ENCODE measurements around the gene PTPRT.

DNA sequence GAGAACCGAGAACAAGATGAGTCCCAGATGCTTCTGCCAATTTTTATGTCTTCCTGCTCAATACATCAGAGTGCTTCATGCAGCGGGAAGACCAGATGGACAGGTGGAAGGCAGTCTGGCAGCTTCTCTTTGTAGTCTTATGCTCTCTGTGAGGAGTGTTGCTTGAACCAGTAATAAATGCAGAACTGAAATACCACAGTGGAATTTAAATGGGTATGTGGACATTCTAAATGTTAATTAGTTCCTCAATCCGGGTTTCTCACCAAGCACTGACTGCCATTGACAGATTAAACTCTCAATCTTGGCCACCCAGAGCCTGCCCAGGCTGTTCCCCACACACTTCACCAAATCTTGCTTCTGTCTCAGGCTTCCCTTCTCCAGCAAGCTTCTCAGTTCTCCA, 876.0 kb downstream of the PTPRT start:
- no peak for TF ChIP-seq JUND (IDR thresholded peaks at IDR 0.05)
- TF ChIP-seq, protein P1, sequence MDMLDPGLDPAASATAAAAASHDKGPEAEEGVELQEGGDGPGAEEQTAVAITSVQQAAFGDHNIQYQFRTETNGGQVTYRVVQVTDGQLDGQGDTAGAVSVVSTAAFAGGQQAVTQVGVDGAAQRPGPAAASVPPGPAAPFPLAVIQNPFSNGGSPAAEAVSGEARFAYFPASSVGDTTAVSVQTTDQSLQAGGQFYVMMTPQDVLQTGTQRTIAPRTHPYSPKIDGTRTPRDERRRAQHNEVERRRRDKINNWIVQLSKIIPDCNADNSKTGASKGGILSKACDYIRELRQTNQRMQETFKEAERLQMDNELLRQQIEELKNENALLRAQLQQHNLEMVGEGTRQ (IDR thresholded peaks at IDR 0.05; ENCODE audit: borderline replicate concordance, low read depth, low read length) = no peak
- TF ChIP-seq, protein P2, sequence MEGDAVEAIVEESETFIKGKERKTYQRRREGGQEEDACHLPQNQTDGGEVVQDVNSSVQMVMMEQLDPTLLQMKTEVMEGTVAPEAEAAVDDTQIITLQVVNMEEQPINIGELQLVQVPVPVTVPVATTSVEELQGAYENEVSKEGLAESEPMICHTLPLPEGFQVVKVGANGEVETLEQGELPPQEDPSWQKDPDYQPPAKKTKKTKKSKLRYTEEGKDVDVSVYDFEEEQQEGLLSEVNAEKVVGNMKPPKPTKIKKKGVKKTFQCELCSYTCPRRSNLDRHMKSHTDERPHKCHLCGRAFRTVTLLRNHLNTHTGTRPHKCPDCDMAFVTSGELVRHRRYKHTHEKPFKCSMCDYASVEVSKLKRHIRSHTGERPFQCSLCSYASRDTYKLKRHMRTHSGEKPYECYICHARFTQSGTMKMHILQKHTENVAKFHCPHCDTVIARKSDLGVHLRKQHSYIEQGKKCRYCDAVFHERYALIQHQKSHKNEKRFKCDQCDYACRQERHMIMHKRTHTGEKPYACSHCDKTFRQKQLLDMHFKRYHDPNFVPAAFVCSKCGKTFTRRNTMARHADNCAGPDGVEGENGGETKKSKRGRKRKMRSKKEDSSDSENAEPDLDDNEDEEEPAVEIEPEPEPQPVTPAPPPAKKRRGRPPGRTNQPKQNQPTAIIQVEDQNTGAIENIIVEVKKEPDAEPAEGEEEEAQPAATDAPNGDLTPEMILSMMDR (IDR thresholded peaks at IDR 0.05) = no peak
- TF ChIP-seq, protein P3, sequence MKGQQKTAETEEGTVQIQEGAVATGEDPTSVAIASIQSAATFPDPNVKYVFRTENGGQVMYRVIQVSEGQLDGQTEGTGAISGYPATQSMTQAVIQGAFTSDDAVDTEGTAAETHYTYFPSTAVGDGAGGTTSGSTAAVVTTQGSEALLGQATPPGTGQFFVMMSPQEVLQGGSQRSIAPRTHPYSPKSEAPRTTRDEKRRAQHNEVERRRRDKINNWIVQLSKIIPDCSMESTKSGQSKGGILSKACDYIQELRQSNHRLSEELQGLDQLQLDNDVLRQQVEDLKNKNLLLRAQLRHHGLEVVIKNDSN (IDR thresholded peaks at IDR 0.05; ENCODE audit: borderline replicate concordance, low read depth) = no peak
- no peak for TF ChIP-seq POLR2AphosphoS5 (IDR thresholded peaks at IDR 0.05; ENCODE audit: low read depth, low read length)
- no peak for TF ChIP-seq FOXM1 (IDR thresholded peaks at IDR 0.05; ENCODE audit: low read depth)
- TF ChIP-seq MXI1 (IDR thresholded peaks at IDR 0.05; ENCODE audit: low read depth, low read length) = no peak
- TF ChIP-seq SMC3 (IDR thresholded peaks at IDR 0.05; ENCODE audit: low read depth, low read length) = no peak
- TF ChIP-seq, protein P4, sequence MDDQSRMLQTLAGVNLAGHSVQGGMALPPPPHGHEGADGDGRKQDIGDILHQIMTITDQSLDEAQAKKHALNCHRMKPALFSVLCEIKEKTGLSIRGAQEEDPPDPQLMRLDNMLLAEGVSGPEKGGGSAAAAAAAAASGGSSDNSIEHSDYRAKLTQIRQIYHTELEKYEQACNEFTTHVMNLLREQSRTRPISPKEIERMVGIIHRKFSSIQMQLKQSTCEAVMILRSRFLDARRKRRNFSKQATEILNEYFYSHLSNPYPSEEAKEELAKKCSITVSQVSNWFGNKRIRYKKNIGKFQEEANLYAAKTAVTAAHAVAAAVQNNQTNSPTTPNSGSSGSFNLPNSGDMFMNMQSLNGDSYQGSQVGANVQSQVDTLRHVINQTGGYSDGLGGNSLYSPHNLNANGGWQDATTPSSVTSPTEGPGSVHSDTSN (IDR thresholded peaks at IDR 0.05) = no peak
- TF ChIP-seq NRF1 (IDR thresholded peaks at IDR 0.05; ENCODE audit: low read depth, low read length) = no peak
- TF ChIP-seq, protein P5, sequence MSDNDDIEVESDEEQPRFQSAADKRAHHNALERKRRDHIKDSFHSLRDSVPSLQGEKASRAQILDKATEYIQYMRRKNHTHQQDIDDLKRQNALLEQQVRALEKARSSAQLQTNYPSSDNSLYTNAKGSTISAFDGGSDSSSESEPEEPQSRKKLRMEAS (IDR thresholded peaks at IDR 0.05; ENCODE audit: low read depth) = no peak
- TF ChIP-seq GATA2 (CRISPR knock-in tag; IDR thresholded peaks at IDR 0.05) = no peak
- TF ChIP-seq YY1 (IDR thresholded peaks at IDR 0.05; ENCODE audit: low read depth) = no peak
- no peak for TF ChIP-seq RAD21 (IDR thresholded peaks at IDR 0.05; ENCODE audit: low read length)

All from SK-N-SH (cell line).